Measurements from ENCODE around the gene ERMARD.

Gene ERMARD

DNA sequence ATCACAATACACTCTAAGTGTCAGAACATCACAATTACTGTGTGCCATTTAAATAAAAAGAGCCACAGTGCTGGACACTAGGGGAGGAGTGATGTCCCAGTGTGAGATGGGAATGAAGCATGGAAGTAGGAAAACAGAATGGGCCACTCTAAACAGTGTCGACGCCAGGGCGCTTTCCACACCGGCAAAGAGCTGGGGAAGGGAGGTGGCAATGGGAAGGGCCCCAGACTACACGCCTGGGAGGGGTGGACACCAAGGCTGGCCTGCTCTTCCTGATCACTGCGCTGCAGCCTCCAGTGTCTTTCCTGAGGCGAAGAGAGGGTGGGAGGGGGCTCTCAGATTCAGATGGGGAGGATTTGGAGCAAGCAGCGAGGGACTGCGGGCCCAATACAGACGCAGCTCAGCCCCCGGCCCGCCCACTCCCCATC, 75.9 kb downstream of the ERMARD start:
- no peak for DNase-seq

DNA sequence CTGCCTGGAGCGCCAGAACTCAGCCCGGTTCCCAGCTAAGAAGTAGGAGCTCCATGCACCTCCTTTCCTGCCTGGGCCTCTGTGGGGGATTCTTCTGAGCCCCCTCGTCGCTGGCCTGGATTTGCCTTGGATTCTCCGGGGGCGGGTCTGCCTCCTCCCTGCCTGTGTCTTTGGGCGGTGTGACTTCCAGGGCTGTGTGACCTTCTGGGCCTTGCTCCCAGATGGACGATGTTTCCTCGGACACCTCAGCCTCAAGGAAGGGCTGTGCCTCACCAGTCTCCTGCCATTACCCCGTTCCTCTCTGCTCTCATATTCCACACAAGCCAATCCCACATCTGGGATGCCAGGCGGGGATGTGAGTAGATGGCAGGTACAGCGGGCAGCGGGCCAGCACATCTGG, 76.8 kb downstream of the ERMARD start:
- no peak for DNase-seq

DNA sequence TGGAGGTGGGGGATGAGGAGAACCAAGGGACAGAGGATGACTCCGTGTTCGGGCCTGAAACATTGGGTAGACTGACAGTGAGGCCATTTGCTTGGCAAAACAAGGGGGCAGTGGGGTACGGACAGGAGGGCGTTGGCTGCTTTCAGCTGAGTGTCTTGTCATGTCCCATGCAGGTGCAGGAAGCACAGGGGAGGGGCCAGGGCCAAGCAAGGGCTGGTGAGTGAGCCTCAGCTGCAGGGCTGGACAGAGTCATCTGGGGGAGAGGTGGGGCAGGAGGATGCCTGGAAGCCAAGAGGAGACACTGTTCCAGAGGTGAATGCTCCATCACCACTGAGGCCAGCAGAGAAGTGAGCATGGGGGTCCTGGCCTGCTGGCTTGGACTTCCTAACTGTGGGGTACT, 78.4 kb downstream of the ERMARD start:
- DNase-seq, result no peak

DNA sequence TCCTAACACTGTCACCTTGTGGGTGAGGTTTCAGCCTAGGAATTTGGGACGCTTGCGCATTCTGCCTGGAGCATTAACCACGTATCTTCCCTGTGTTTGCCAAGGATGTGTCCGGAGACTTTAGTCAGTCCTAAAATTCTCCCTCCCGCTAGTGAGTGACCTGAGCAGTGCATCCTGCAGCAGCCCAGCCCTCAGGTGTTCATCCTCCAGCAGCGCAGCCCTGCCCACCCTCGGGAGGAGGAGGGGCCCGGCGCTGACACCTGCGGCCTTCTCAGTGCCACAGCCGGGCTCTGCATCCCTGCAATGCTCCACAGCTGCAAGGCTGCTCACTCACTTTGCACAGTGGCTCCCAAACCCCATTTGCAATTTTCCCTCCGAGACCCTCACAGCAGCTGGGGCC, 79.5 kb downstream of the ERMARD start:
- DNase-seq, result no peak
